ENCODE results near the gene DCDC2B. TPM values are rescaled to one million over a fixed set of nuclear protein-coding genes. Genes with fewer than 3 reads are reported as not detected.
A peak's percentile ranks its signal among the peaks of the same experiment; 100 is the strongest.

Gene DCDC2B
- total RNA-seq, 2 experiments from 2014 or later, result 0.16 TPM; not detected in 1

- peak overlapping the region; percentile 97 for H3K4me3 Mint-ChIP-seq
- no peak for ATAC-seq
- H3K4me1 Mint-ChIP-seq, result peaks cover 36% of the 10 kb centered on the region
- no peak for DNase-seq
- CTCF ChIA-PET, result interaction anchor here (0.9 to 1.8 kb wide), 4 partner anchors 15 to 70 kb away, joined by 3 to 5 read pairs (median 3); partner anchors contain the start of gene IQCC
- no peaks in the 10 kb centered on the region for H3K27me3 Mint-ChIP-seq
- H3K9me3 Mint-ChIP-seq (ENCODE audit: low read depth), result no peaks in the 10 kb centered on the region
- peaks cover 12% of the 10 kb centered on the region for H3K36me3 Mint-ChIP-seq
- peak overlapping the region; percentile 97 for H3K27ac Mint-ChIP-seq
Observed at GRCh38 chr1:32220746-32221580, 12.1 kb downstream of the DCDC2B start.

- CTCF ChIA-PET, result interaction anchor here (1.8 kb wide), 1 partner anchor 16 kb away, joined by 5 read pairs; the partner anchor contains the start of gene IQCC
- H3K4me3 Mint-ChIP-seq, result peak overlapping the region; percentile 97
Observed at GRCh38 chr1:32221581-32221979, 12.7 kb downstream of the DCDC2B start.

GRCh38 chr1:32221980-32222755 is 13.3 kb downstream of the DCDC2B start, which contains the start of the genes EIF3I and TMEM234:
EIF3I (plus strand) TSS chr1:32222407; CDS start chr1:32222442, 35 bp downstream.
TMEM234 (minus strand) TSS chr1:32222353; CDS start chr1:32222322, 31 bp downstream.
- DNase-seq (peak; percentile 96), ATAC-seq (peak; percentile 90)
- H3K4me1 Mint-ChIP-seq, result peaks cover 33% of the 10 kb centered on the region
- peak within 1 kb of the TSS; percentile 97 for H3K4me3 Mint-ChIP-seq
- peaks cover 16% of the 10 kb centered on the region for H3K36me3 Mint-ChIP-seq
- CTCF ChIA-PET, result interaction anchor here (0.9 to 1.8 kb wide), 3 partner anchors 16 to 178 kb away, joined by 3 to 14 read pairs (median 5); partner anchors contain the start of gene IQCC
- no peaks in the 10 kb centered on the region for H3K9me3 Mint-ChIP-seq (ENCODE audit: low read depth)
- peak within 1 kb of the TSS; percentile 97 for H3K27ac Mint-ChIP-seq
- no peaks in the 10 kb centered on the region for H3K27me3 Mint-ChIP-seq

More at GRCh38 chr1:32221581-32221979, 12.7 kb downstream of the DCDC2B start:
- ATAC-seq, result no peak
- peak overlapping the region; percentile 97 for H3K27ac Mint-ChIP-seq
- no peaks in the 10 kb centered on the region for H3K9me3 Mint-ChIP-seq (ENCODE audit: low read depth)
- no peaks in the 10 kb centered on the region for H3K27me3 Mint-ChIP-seq
- DNase-seq, result no peak
- peaks cover 16% of the 10 kb centered on the region for H3K36me3 Mint-ChIP-seq
- H3K4me1 Mint-ChIP-seq, result peaks cover 33% of the 10 kb centered on the region

GRCh38 chr1:32223683-32224082 is 14.8 kb downstream of the DCDC2B start:
- Mint-ChIP-seq H3K9me3 (ENCODE audit: low read depth) (no peaks in the 10 kb centered on the region), H3K27me3 (no peaks in the 10 kb centered on the region), H3K4me3 (peak overlapping the region; percentile 97), H3K4me1 (peaks cover 33% of the 10 kb centered on the region), H3K27ac (peak overlapping the region; percentile 97), H3K36me3 (peaks cover 31% of the 10 kb centered on the region)
- CTCF ChIA-PET, result interaction anchor here (0.7 to 1.8 kb wide), 5 partner anchors 8 to 158 kb away, joined by 3 to 14 read pairs (median 4); partner anchors contain the start of gene HDAC1
- ATAC-seq (no peak), DNase-seq (no peak)

GRCh38 chr1:32224285-32224684 is 15.4 kb downstream of the DCDC2B start:
- no peak for ATAC-seq
- H3K27ac Mint-ChIP-seq, result peak overlapping the region; percentile 9
- H3K27me3 Mint-ChIP-seq, result no peaks in the 10 kb centered on the region
- CTCF ChIA-PET, result interaction anchor here (0.9 to 1.8 kb wide), 5 partner anchors 9 to 67 kb away, joined by 3 to 14 read pairs (median 4); partner anchors contain the start of genes FAM167B and HDAC1
- H3K9me3 Mint-ChIP-seq (ENCODE audit: low read depth), result no peaks in the 10 kb centered on the region
- no peak for DNase-seq
- H3K4me3 Mint-ChIP-seq, result peak overlapping the region; percentile 9
- H3K4me1 Mint-ChIP-seq, result peaks cover 33% of the 10 kb centered on the region
- H3K36me3 Mint-ChIP-seq, result peaks cover 36% of the 10 kb centered on the region

GRCh38 chr1:32228771-32229170 is 19.9 kb downstream of the DCDC2B start:
- Mint-ChIP-seq H3K4me1 (peaks cover 7% of the 10 kb centered on the region), H3K27me3 (no peaks in the 10 kb centered on the region), H3K9me3 (ENCODE audit: low read depth) (no peaks in the 10 kb centered on the region), H3K27ac (no peak overlapping the region), H3K4me3 (no peak overlapping the region), H3K36me3 (peaks cover 38% of the 10 kb centered on the region)
- CTCF ChIA-PET, result interaction anchor here (0.9 to 1.9 kb wide), 3 partner anchors 10 to 21 kb away, joined by 3 to 10 read pairs (median 5); no protein-coding TSS in a partner anchor
- DNase-seq (no peak), ATAC-seq (no peak)

GRCh38 chr1:32231843-32232432 is 23.0 kb downstream of the DCDC2B start:
- peaks cover 23% of the 10 kb centered on the region for H3K36me3 Mint-ChIP-seq
- H3K4me1 Mint-ChIP-seq, result no peaks in the 10 kb centered on the region
- ATAC-seq (no peak), DNase-seq (no peak)
- no peaks in the 10 kb centered on the region for H3K27me3 Mint-ChIP-seq
- no peak overlapping the region for H3K27ac Mint-ChIP-seq
- no peak overlapping the region for H3K4me3 Mint-ChIP-seq
- CTCF ChIA-PET, result interaction anchor here (0.9 to 1.8 kb wide), 3 partner anchors 9 to 19 kb away, joined by 3 to 5 read pairs (median 3); partner anchors contain the start of gene LCK
- no peaks in the 10 kb centered on the region for H3K9me3 Mint-ChIP-seq (ENCODE audit: low read depth)

- no peaks in the 10 kb centered on the region for H3K9me3 Mint-ChIP-seq (ENCODE audit: low read depth)
- H3K27me3 Mint-ChIP-seq, result no peaks in the 10 kb centered on the region
- no peak for DNase-seq
- H3K4me1 Mint-ChIP-seq, result no peaks in the 10 kb centered on the region
- CTCF ChIA-PET, result interaction anchor here (0.9 to 1.8 kb wide), 2 partner anchors 8 to 17 kb away, joined by 3 to 5 read pairs; no protein-coding TSS in a partner anchor
- H3K27ac Mint-ChIP-seq, result no peak overlapping the region
- no peak overlapping the region for H3K4me3 Mint-ChIP-seq
- peaks cover 17% of the 10 kb centered on the region for H3K36me3 Mint-ChIP-seq
- no peak for ATAC-seq
Observed at GRCh38 chr1:32232558-32233304, 23.8 kb downstream of the DCDC2B start.

- H3K4me1 Mint-ChIP-seq, result no peaks in the 10 kb centered on the region
- no peaks in the 10 kb centered on the region for H3K9me3 Mint-ChIP-seq (ENCODE audit: low read depth)
- CTCF ChIA-PET, result interaction anchor here (1.0 to 7.2 kb wide), 3 partner anchors 13 to 19 kb away, joined by 3 to 87 read pairs (median 10); partner anchors contain the start of genes FAM167B and LCK
- ATAC-seq (no peak), DNase-seq (no peak)
- no peak overlapping the region for H3K27ac Mint-ChIP-seq
- no peaks in the 10 kb centered on the region for H3K27me3 Mint-ChIP-seq
- no peak overlapping the region for H3K4me3 Mint-ChIP-seq
- peaks cover 2% of the 10 kb centered on the region for H3K36me3 Mint-ChIP-seq
Observed at GRCh38 chr1:32234792-32235191, 25.9 kb downstream of the DCDC2B start.

- ATAC-seq, result no peak
- Mint-ChIP-seq H3K27ac (no peak overlapping the region), H3K4me1 (peaks cover 21% of the 10 kb centered on the region), H3K27me3 (no peaks in the 10 kb centered on the region), H3K4me3 (no peak overlapping the region), H3K9me3 (ENCODE audit: low read depth) (no peaks in the 10 kb centered on the region), H3K36me3 (no peaks in the 10 kb centered on the region)
- no peak for DNase-seq
- CTCF ChIA-PET, result interaction anchor here (1.0 to 7.2 kb wide), 8 partner anchors 10 to 133 kb away, joined by 3 to 87 read pairs (median 4); partner anchors contain the start of genes FAM167B and LCK
Observed at GRCh38 chr1:32239337-32239736, 30.4 kb downstream of the DCDC2B start.

- Mint-ChIP-seq H3K9me3 (ENCODE audit: low read depth) (no peaks in the 10 kb centered on the region), H3K27me3 (no peaks in the 10 kb centered on the region), H3K36me3 (no peaks in the 10 kb centered on the region), H3K27ac (no peak overlapping the region), H3K4me3 (peak overlapping the region; percentile 76), H3K4me1 (peaks cover 21% of the 10 kb centered on the region)
- CTCF ChIA-PET, result interaction anchor here (1.0 to 7.2 kb wide), 12 partner anchors 10 to 131 kb away, joined by 3 to 87 read pairs (median 4); partner anchors contain the start of genes FAM167B, HDAC1 and LCK
- DNase-seq, result no peak
- ATAC-seq, result no peak
Observed at GRCh38 chr1:32239790-32240139, 30.9 kb downstream of the DCDC2B start.

Measured in activated CD8-positive, alpha-beta memory T cell treated with anti-CD3 and anti-CD28 coated beads, Interleukin-2, amount 10 ng/mL, durations not matched to agents 7 days and 5 days (primary cell).